ENCODE data around the gene CELF2. TPM values are rescaled to one million over a fixed set of nuclear protein-coding genes. Genes with fewer than 3 reads are reported as not detected.

The CELF2 gene
- total RNA-seq, 1 experiment from 2014 or later: 28.7 TPM

- no peaks in the 10 kb centered on the region for H3K79me1 ChIP-seq (ENCODE audit: insufficient read depth, low read depth, low read length, poor library complexity, severe bottlenecking)
- no peak overlapping the region for H2BK15ac ChIP-seq (ENCODE audit: low read depth, low read length)
- H3K18ac ChIP-seq (ENCODE audit: insufficient read length, low read depth, low read length): no peak overlapping the region
- no peak for DNase-seq
- WGBS (ENCODE audit: extremely low coverage, insufficient read length, low lambda C conversion rate): no CpG with 5 or more reads among the region's 2 CpGs
- Mint-ChIP-seq H3K4me3 (no peak overlapping the region), H3K27me3 (ENCODE audit: low read depth) (no peaks in the 10 kb centered on the region), H3K36me3 (ENCODE audit: insufficient read depth in 1 of 3, low read depth in 3 of 3) (peaks cover 3 to 19% (median 7%) of the 10 kb centered on the region in 3 experiments; a peak in 5 of 7 replicates), H3K9me3 (peaks cover 8 to 9% of the 10 kb centered on the region in 2 experiments; a peak in 4 of 5 replicates), H3K4me1 (peaks cover 23 to 33% of the 10 kb centered on the region in 2 experiments), H3K27ac (peak overlapping the region in 1 of 3 experiments; percentile 33; a peak in 1 of 7 replicates)
- no peak overlapping the region for H3K27ac ChIP-seq (ENCODE audit: insufficient read length, low read depth, low read length)
- no peak overlapping the region for H2BK5ac ChIP-seq (ENCODE audit: insufficient read length, low read length)
- H3K27me3 ChIP-seq (ENCODE audit: insufficient read depth, low read length): no peaks in the 10 kb centered on the region
- no peak for TF ChIP-seq CTCF (conservative IDR thresholded peaks at IDR 0.05)
- H2AK5ac ChIP-seq (ENCODE audit: insufficient read length, low read length): no peak overlapping the region
- H2BK12ac ChIP-seq (ENCODE audit: insufficient read length, low read depth, low read length): no peak overlapping the region
- no peaks in the 10 kb centered on the region for H3K9me3 ChIP-seq (ENCODE audit: control insufficient read depth, low read depth, low read length)
- no peaks in the 10 kb centered on the region for H3K79me2 ChIP-seq (ENCODE audit: insufficient read depth, low read length)
- H3K56ac ChIP-seq (ENCODE audit: insufficient read length, low read depth, low read length): no peak overlapping the region
- H3K23me2 ChIP-seq (ENCODE audit: insufficient read length, low read depth, low read length, poor library complexity, severe bottlenecking): no peaks in the 10 kb centered on the region
- no peak overlapping the region for H3K14ac ChIP-seq (ENCODE audit: insufficient read depth, low read length)
- H3K4me1 ChIP-seq (ENCODE audit: insufficient read depth, low read length): peaks cover 5% of the 10 kb centered on the region; the same call in 1 of the 2 replicates
- no peak overlapping the region for H2BK20ac ChIP-seq (ENCODE audit: low read depth, low read length, poor library complexity, severe bottlenecking)
- H2BK120ac ChIP-seq (ENCODE audit: low read depth, low read length, poor library complexity, severe bottlenecking): no peak overlapping the region
- H3K23ac ChIP-seq (ENCODE audit: insufficient read length, low read depth, low read length): no peak overlapping the region
- H4K5ac ChIP-seq (ENCODE audit: insufficient read length, low read depth, low read length): no peak overlapping the region
- no peak overlapping the region for H3K4me2 ChIP-seq (ENCODE audit: insufficient read depth, insufficient read length, low read length)
- H3K4ac ChIP-seq (ENCODE audit: low read depth, low read length): no peak overlapping the region
- H4K20me1 ChIP-seq (ENCODE audit: control insufficient read depth, insufficient read depth, insufficient read length): no peaks in the 10 kb centered on the region
- no peak overlapping the region for H2AFZ ChIP-seq (ENCODE audit: low read length)
- no peak overlapping the region for H4K91ac ChIP-seq (ENCODE audit: insufficient read length, low read depth, low read length)
- H3T11ph ChIP-seq (ENCODE audit: low read length): no peak overlapping the region
- no peak overlapping the region for H4K8ac ChIP-seq (replicated peaks; ENCODE audit: insufficient read length, low read depth, low read length)
- no peak overlapping the region for H3K9ac ChIP-seq (ENCODE audit: extremely low read depth, insufficient read length, low read length)
Measured at GRCh38 chr10:11105676-11106004, 88.0 kb downstream of the CELF2 start.
